HG03108 (cell line): ENCODE results near the gene MEIOB.

ENCODE experiments used
- ATAC-seq: cut with Tn5 transposase; IDR thresholded peaks from one replicate; pipeline ENCODE4 v1.9.1; 2021; ENCODE audit warnings: moderate library complexity; ENCODE audit not compliant: unreplicated experiment

The MEIOB gene

GRCh38 chr16:1789643-1790045, 82.3 kb downstream of the MEIOB start:
- ATAC-seq, result no peak

- ATAC-seq, result no peak
These were observed 83.3 kb downstream of the MEIOB start for GRCh38 chr16:1788708-1789100.

GRCh38 chr16:1788095-1788707, 83.8 kb downstream of the MEIOB start:
- no peak for ATAC-seq

DNA sequence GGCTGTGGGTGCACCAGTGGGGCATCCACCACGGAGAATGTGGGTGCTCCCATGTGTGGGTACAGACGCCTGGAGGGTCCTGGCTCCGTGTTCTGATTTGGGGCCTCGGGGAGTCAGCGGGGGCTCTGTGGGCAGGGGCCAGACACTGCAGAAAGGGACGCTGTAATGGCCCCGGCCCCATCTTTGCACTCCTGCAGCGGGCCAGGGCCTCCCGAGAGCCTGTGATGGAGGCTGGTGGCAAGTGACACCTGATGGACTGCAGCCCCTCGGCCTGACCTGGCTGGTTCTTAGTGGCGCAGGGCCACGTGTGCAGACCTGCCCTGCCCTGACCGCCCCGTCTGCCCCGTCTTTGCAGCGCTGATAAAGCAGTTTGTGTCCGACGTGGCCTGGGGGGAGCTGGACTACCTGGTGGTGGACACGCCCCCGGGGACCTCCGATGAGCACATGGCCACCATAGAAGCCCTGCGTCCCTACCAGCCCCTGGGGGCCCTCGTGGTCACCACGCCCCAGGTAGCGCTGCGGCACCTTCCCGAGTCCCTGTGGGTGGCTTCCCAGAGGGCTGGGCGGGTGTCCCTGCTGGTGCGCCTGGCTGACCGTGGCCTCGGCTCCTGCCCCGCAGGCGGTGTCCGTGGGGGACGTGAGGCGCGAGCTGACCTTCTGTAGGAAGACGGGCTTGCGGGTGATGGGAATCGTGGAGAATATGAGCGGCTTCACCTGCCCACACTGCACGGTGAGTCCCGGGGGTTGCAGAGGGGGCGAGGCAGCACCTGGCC, 84.5 kb downstream of the MEIOB start:
- no peak for ATAC-seq

DNA sequence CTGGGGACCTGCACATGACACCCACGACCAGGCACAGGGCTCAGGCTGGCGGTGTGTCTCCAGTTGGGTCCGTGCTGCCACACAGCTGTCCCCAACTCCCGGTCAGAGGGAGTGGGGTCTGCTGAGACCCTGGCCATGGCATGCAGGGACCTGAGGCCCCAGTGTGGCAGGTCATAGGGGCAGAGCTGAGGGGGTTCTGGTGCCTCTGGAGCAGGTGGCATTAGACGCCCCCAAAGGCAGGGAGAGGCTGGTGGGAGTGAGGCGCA, 85.0 kb downstream of the MEIOB start:
- ATAC-seq, result no peak

DNA sequence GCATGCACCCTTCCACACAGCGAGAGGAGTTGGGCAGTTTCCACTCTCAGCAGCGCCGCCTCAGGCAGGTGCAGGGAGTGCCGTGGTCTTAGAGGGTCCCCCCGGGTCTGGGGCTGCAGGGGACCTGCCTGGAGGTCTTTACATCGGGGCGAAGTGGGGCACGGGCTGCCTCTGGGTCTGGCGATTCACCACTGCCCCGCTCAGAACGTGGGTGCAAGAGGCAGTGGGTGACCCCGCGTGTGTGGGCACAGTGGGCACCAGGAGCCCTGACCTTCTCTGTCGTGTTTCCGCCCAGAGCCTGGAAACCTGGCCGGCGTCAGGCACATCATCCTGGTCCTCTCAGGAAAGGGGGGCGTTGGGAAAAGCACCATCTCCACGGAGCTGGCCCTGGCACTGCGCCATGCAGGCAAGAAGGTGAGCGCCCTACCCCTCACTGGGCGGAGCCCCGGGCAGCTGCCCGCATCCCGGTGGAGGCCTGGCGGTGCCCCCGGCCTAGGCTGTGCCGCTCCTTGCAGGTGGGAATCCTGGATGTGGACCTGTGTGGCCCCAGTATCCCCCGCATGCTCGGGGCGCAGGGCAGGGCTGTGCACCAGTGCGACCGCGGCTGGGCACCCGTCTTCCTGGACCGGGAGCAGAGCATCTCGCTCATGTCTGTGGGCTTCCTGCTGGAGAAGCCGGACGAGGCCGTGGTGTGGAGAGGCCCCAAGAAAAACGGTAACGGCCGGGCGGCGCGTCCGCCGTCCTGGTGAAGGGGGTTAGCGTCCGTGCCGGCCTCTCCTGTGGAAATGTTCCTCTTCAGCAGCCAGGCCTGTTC, 85.5 kb downstream of the MEIOB start:
- no peak for ATAC-seq

GRCh38 chr16:1785846-1786170, 86.2 kb downstream of the MEIOB start:
- no peak for ATAC-seq

GRCh38 chr16:1784977-1785845, 86.8 kb downstream of the MEIOB start:
- no peak for ATAC-seq
